Measurements from ENCODE around the gene FZD10.

FZD10 gene

DNA sequence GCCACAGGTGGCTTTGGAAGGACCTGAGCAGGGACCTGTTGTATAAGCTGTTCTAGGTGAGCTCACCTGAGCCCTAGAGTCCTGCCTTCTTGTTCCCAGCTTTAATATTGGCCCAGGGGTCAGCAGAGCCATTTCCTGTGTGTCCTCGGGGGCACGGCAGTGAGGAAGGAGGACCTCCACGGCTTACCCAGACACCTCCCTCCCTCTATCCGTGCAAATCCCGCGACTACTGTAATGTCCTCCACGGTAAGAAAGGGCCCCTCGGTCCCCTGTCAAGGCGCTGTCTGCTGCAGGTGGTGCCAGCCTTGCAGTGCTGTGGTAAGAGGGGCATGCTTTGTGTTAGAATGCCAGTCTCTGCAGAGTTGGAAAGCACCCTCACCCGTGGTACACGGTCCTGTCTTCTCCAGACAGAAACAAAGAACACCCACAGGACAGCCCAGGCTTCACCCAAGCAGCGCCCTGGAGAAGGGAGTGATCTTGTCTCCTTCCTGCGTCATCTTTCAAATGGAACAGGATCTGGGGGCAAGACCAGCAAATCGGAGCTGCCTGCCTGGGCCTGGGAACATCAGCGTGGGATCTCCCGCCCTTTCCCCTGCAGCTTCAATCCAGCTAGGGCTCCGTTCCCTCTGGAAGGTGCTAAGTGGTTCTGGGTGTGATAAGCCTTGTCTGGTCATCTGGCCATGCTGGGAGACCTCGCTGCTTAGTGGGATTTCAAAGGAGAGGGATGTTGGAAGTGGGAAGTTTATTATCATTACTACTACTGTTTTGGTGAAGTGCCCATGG is 20.2 kb upstream of the FZD10 start:
- ChIA-PET POLR2A (no interaction called here), CTCF (no interaction called here)
- TF ChIP-seq, protein P1, sequence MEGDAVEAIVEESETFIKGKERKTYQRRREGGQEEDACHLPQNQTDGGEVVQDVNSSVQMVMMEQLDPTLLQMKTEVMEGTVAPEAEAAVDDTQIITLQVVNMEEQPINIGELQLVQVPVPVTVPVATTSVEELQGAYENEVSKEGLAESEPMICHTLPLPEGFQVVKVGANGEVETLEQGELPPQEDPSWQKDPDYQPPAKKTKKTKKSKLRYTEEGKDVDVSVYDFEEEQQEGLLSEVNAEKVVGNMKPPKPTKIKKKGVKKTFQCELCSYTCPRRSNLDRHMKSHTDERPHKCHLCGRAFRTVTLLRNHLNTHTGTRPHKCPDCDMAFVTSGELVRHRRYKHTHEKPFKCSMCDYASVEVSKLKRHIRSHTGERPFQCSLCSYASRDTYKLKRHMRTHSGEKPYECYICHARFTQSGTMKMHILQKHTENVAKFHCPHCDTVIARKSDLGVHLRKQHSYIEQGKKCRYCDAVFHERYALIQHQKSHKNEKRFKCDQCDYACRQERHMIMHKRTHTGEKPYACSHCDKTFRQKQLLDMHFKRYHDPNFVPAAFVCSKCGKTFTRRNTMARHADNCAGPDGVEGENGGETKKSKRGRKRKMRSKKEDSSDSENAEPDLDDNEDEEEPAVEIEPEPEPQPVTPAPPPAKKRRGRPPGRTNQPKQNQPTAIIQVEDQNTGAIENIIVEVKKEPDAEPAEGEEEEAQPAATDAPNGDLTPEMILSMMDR (IDR thresholded peaks at IDR 0.05; ENCODE audit: insufficient read depth, low read length, missing control alignments) = no peak
- no peak overlapping the region for H3K4me3 ChIP-seq (ENCODE audit: low read depth, low read length)
- no peak for DNase-seq (ENCODE audit: low read depth, low spot score)

DNA sequence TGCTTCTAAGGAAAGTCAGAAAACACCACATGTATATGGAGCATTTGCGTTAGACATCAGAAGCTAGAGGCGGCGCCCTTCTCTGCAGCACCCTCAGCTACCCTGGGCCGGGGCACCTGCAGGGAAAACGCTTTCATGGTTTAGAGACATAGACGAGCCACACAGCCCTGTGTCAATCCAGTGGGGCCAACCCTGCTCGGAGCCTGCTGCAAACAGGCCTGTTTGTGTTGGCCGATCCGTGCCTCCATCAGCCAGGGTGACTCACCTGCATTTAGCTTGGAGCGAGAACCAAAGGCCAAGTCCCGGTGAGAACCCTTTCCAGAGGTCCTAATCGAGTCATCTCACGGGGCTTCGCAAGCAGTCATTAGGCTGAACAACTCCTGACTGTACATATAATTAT is 19.5 kb upstream of the FZD10 start:
- DNase-seq (ENCODE audit: low read depth, low spot score) = no peak
- TF ChIP-seq, protein P1 (IDR thresholded peaks at IDR 0.05; ENCODE audit: insufficient read depth, low read length, missing control alignments) = no peak
- CTCF ChIA-PET = no interaction called here
- H3K4me3 ChIP-seq (ENCODE audit: low read depth, low read length) = no peak overlapping the region
- POLR2A ChIA-PET = no interaction called here

GRCh38 chr12:130143136-130143535 is 19.1 kb upstream of the FZD10 start:
- DNase-seq (ENCODE audit: low read depth, low spot score) = no peak
- POLR2A ChIA-PET = no interaction called here
- CTCF ChIA-PET = no interaction called here

GRCh38 chr12:130144256-130144655 is 18.0 kb upstream of the FZD10 start:
- POLR2A ChIA-PET = no interaction called here
- H3K4me3 ChIP-seq (ENCODE audit: low read depth, low read length) = no peak overlapping the region
- DNase-seq (ENCODE audit: low read depth, low spot score) = no peak
- TF ChIP-seq, protein P1 (IDR thresholded peaks at IDR 0.05; ENCODE audit: insufficient read depth, low read length, missing control alignments) = no peak
- CTCF ChIA-PET = no interaction called here

More at GRCh38 chr12:130143136-130143535, 19.1 kb upstream of the FZD10 start:
- TF ChIP-seq, protein P1 (IDR thresholded peaks at IDR 0.05; ENCODE audit: insufficient read depth, low read length, missing control alignments) = no peak
- H3K4me3 ChIP-seq (ENCODE audit: low read depth, low read length) = no peak overlapping the region

DNA sequence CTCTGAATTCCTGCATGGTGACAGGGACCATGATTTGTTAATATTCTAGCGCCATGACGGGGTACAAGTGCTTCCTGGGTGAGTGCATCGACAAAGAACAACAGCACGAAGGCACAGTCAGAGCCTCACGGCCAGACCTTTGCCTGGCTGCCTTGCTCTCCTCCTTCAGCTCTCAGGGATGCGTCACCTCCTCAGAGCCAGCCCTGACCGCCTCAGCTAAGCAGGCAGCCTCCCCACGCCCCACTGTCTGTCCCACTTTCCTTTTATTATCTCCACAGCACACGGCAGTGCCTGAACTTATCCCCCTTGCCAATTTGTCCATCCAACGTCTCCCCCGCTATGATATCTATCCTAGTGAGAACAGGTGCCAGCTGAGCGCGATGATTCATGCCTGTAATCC is 16.5 kb upstream of the FZD10 start:
- no peak overlapping the region for H3K4me3 ChIP-seq (ENCODE audit: low read depth, low read length)
- TF ChIP-seq, protein P1 (IDR thresholded peaks at IDR 0.05; ENCODE audit: insufficient read depth, low read length, missing control alignments) = no peak
- no peak for DNase-seq (ENCODE audit: low read depth, low spot score)
- POLR2A ChIA-PET = no interaction called here
- CTCF ChIA-PET = no interaction called here

DNA sequence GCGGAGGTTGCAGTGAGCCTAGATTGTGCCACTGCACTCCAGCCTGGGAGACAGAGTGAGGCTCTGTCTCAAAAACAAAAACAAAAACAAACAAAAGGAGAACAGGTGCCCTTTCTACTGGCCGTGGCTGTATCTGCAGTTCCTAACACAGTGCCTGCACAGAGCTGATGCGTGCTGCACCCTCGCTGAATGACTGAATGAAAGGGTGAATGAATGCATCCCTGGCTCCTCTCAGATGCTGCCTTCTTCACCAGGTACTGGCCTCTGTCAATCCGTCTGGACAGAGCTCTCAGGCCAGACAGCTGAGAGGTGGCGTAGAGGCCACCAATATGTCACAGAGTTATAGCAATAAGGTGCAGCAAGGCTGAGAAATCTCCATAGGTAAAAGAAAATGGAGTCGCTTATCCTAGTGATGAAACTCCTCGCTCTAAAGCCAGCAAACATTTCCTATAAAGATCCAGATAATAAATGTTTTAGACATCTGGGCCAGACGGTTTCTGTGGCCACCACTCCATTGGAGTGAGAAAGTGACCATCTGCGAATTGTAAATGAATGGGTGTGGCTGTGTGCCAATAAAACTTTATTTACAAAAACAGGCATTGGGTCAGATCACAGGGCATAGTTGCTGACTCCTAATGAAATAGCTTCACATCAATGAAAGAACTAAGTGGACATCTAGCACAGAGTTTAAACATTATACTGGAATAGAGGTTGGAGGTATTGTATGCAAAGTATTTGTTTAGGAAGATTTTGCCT is 15.9 kb upstream of the FZD10 start:
- H3K4me3 ChIP-seq (ENCODE audit: low read depth, low read length) = no peak overlapping the region
- POLR2A ChIA-PET = no interaction called here
- DNase-seq (ENCODE audit: low read depth, low spot score) = no peak
- CTCF ChIA-PET = no interaction called here
- TF ChIP-seq, protein P1 (IDR thresholded peaks at IDR 0.05; ENCODE audit: insufficient read depth, low read length, missing control alignments) = no peak

Measured in AG04449 (cell line).